ENCODE data around the gene KRT72. TPM values are rescaled to one million over a fixed set of nuclear protein-coding genes. Genes with fewer than 3 reads are reported as not detected.

KRT72 gene
- total RNA-seq, 1 donor: not detected

GRCh38 chr12:52577316-52577715, 23.9 kb downstream of the KRT72 start:
- TF ChIP-seq CTCF (IDR thresholded peaks at IDR 0.05; ENCODE audit: insufficient read depth, low read depth, low read length): no peak
- no peak for DNase-seq (ENCODE audit: low read depth)

GRCh38 chr12:52575948-52576347, 25.3 kb downstream of the KRT72 start:
- no peak overlapping the region for H3K4me3 ChIP-seq (ENCODE audit: low read depth, low read length)
- DNase-seq (ENCODE audit: low read depth): no peak
- TF ChIP-seq CTCF (IDR thresholded peaks at IDR 0.05; ENCODE audit: insufficient read depth, low read depth, low read length): no peak

More at GRCh38 chr12:52577316-52577715, 23.9 kb downstream of the KRT72 start:
- H3K4me3 ChIP-seq (ENCODE audit: low read depth, low read length): no peak overlapping the region

GRCh38 chr12:52575256-52575655, 26.0 kb downstream of the KRT72 start:
- no peak for DNase-seq (ENCODE audit: low read depth)
- TF ChIP-seq CTCF (IDR thresholded peaks at IDR 0.05; ENCODE audit: insufficient read depth, low read depth, low read length): no peak

GRCh38 chr12:52573743-52574142, 27.5 kb downstream of the KRT72 start, which contains the start of gene KRT74:
Gene KRT74 (minus strand): TSS chr12:52573843. CDS start chr12:52573777, 66 bp downstream.
- no peak within 1 kb of the TSS for H3K4me3 ChIP-seq (ENCODE audit: low read depth, low read length)
- no peak for DNase-seq (ENCODE audit: low read depth)
- TF ChIP-seq CTCF (IDR thresholded peaks at IDR 0.05; ENCODE audit: insufficient read depth, low read depth, low read length): no peak

More at GRCh38 chr12:52575256-52575655, 26.0 kb downstream of the KRT72 start:
- no peak overlapping the region for H3K4me3 ChIP-seq (ENCODE audit: low read depth, low read length)

- no peak overlapping the region for H3K4me3 ChIP-seq (ENCODE audit: low read depth, low read length)
- no peak for TF ChIP-seq CTCF (IDR thresholded peaks at IDR 0.05; ENCODE audit: insufficient read depth, low read depth, low read length)
- DNase-seq (ENCODE audit: low read depth): no peak
These were observed 28.0 kb downstream of the KRT72 start for GRCh38 chr12:52573306-52573705.

GRCh38 chr12:52570511-52570910, 30.8 kb downstream of the KRT72 start:
- H3K4me3 ChIP-seq (ENCODE audit: low read depth, low read length): no peak overlapping the region
- no peak for TF ChIP-seq CTCF (IDR thresholded peaks at IDR 0.05; ENCODE audit: insufficient read depth, low read depth, low read length)

GRCh38 chr12:52568111-52568510, 33.2 kb downstream of the KRT72 start:
- TF ChIP-seq CTCF (IDR thresholded peaks at IDR 0.05; ENCODE audit: insufficient read depth, low read depth, low read length): no peak
- H3K4me3 ChIP-seq (ENCODE audit: low read depth, low read length): no peak overlapping the region
- DNase-seq (ENCODE audit: low read depth): no peak

More at GRCh38 chr12:52570511-52570910, 30.8 kb downstream of the KRT72 start:
- DNase-seq (ENCODE audit: low read depth): no peak

Measured in fibroblast of villous mesenchyme (primary cell).